Endothelial cell of umbilical vein (primary cell): Measurements from ENCODE around the gene MFRP.

ENCODE experiments used
- CTCF ChIP-seq, 2 donors: IDR thresholded peaks; 1 replicate in 1 of 2; 2 replicates in 1 of 2; pipeline ENCODE4 v1.5.1; 2011; ENCODE audit warnings: low read length in 2 of 2, mild to moderate bottlenecking in 2 of 2, moderate library complexity in 2 of 2, control low read depth in 1 of 2, inconsistent platforms in 1 of 2, low read depth in 1 of 2; ENCODE audit not compliant: insufficient read depth in 1 of 2; ENCODE audit errors: extremely low read depth in 1 of 2
- EZH2 ChIP-seq: IDR thresholded peaks from 2 replicates; pipeline ENCODE4 v1.6.1; 2012; ENCODE audit warnings: borderline replicate concordance, low read depth, mild to moderate bottlenecking, moderate library complexity, low read length, inconsistent platforms; ENCODE audit not compliant: severe bottlenecking
- FOS ChIP-seq: IDR thresholded peaks from 2 replicates; pipeline ENCODE4 v1.6.1; 2011; ENCODE audit warnings: mild to moderate bottlenecking, low read length, moderate library complexity, borderline replicate concordance; ENCODE audit not compliant: insufficient read depth
- GATA2 ChIP-seq: IDR thresholded peaks from 2 replicates; pipeline ENCODE4 v1.7.0; 2011; ENCODE audit warnings: low read depth, mild to moderate bottlenecking, moderate library complexity, mixed read lengths, low read length; ENCODE audit not compliant: insufficient read length, insufficient read depth
- JUN ChIP-seq: IDR thresholded peaks from 2 replicates; pipeline ENCODE4 v1.6.1; 2011; ENCODE audit warnings: borderline replicate concordance, low read depth; ENCODE audit not compliant: insufficient read length, insufficient read depth
- MYC ChIP-seq: IDR thresholded peaks from one replicate; pipeline ENCODE4 v1.6.1; 2011; ENCODE audit warnings: mild to moderate bottlenecking, low read depth, low read length
- POLR2A ChIP-seq: IDR thresholded peaks from 2 replicates; pipeline ENCODE4 v1.6.1; 2012; ENCODE audit warnings: low read depth, mild to moderate bottlenecking, control low read depth, low read length
- POLR2AphosphoS5 ChIP-seq: IDR thresholded peaks from 2 replicates; pipeline ENCODE4 v1.6.1; 2012; ENCODE audit warnings: low read depth, mild to moderate bottlenecking, control low read depth, low read length, moderate library complexity; ENCODE audit not compliant: insufficient read depth
- TF ChIP-seq, protein P1 (sequence below): IDR thresholded peaks from 2 replicates; pipeline ENCODE4 v1.6.1; 2011; ENCODE audit not compliant: insufficient read depth, insufficient read length

- TF ChIP-seq CTCF (IDR thresholded peaks at IDR 0.05; ENCODE audit: extremely low read depth in 1 of 2, insufficient read depth in 1 of 2, low read depth in 1 of 2, low read length in 2 of 2), result no peak
- TF ChIP-seq POLR2A, result no peak
- TF ChIP-seq FOS, result no peak
- no peak for TF ChIP-seq POLR2AphosphoS5
- TF ChIP-seq MYC, result no peak
- TF ChIP-seq EZH2, result no peak
- no peak for TF ChIP-seq JUN
- TF ChIP-seq, protein P1, sequence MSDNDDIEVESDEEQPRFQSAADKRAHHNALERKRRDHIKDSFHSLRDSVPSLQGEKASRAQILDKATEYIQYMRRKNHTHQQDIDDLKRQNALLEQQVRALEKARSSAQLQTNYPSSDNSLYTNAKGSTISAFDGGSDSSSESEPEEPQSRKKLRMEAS, result no peak
- no peak for TF ChIP-seq GATA2
These were observed 41.6 kb upstream of the MFRP start for GRCh38 chr11:119388103-119388502.
